Measurements from ENCODE around the gene TBX6.

GRCh38 chr16:30119428-30119827 lies 27.7 kb upstream of the TBX6 start:
- no peak for TF ChIP-seq POLR2A (IDR thresholded peaks at IDR 0.05)
- no peak for TF ChIP-seq CTCF (IDR thresholded peaks at IDR 0.05)
- TF ChIP-seq POLR2AphosphoS5 (IDR thresholded peaks at IDR 0.05; ENCODE audit: insufficient read depth in 1 of 2, low read depth in 1 of 2) = no peak

All from vagina (tissue), 2 donors.